Measurements from ENCODE around the gene CDKN2B-AS1.

DNA sequence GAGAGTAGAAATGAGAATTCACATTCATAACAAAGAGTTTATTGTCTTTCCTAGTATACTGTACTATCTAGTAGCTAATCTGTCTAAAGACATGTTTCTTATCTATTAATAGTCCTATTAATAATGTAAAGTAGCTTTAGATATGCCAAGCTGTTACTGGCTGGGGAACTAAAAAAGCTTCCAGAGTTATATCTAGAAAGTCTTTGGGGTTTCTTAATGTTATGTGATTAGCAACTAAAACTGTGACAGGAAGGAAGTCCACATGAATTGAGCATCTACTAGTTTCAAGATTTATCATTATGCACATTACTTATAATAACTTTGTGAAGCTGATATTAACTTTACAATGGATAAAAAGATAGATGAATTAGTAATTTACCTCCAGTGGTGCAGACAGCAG lies 137.2 kb downstream of the CDKN2B-AS1 start:
- TF ChIP-seq POLR2AphosphoS5 (IDR thresholded peaks at IDR 0.05), result no peak
- no peak for TF ChIP-seq CTCF (IDR thresholded peaks at IDR 0.05)
- no peak for TF ChIP-seq POLR2A (IDR thresholded peaks at IDR 0.05)
